ENCODE data around the gene OGFOD2.
"Not testable (repeated sequence)": the region's sequence is repeated elsewhere in the genome, so short reads cannot be mapped to it uniquely, and the experiment has no call there.

OGFOD2 gene

DNA sequence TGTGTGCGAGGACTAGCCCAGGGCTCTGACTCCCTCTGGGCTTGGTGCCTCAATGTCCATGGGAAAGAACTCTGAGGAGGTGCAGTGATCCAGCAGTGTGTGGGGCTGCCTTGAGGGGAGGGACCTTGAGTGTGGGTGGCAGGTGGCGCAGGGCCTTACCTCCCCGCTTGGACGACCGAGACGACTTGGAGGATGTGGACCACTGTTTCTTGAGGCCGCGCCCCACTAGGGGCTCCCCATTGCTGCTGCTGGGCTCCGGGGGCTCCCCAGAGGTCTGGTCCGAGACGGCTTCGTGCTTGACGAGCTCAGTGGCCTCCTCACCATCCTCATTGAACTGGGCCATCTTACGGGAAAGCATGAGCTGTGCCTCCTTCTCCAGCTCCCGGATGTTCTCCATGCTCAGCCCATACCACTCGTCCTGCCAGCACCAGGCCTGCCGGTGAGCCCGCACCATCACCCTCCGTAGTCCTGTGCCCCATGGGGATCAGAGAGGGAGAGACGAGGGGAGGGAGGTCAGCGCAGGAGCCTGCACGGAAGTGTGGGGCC is 30.1 kb downstream of the OGFOD2 start:
- DNase-seq (ENCODE audit: low spot score), result no peak

DNA sequence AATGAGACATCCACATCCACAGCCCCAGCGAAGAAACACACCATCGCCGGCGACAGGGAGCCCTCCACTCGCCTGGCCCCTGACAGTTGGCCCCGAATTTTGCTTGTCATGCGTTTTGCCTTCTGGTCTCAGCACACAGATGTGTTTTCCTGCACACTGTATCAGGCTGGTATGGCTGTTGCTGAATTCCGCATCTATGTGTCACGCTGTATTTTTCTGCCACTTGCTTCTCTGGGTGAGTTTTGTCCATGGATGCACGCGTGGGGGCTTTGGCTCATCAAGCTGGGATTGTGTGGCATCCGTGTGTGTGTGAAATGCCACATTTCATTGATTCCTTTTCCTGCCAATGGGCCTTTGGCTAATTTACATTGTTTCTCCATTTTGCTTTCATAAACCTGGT is 31.9 kb downstream of the OGFOD2 start:
- DNase-seq (ENCODE audit: low spot score), result peak; percentile 36

DNA sequence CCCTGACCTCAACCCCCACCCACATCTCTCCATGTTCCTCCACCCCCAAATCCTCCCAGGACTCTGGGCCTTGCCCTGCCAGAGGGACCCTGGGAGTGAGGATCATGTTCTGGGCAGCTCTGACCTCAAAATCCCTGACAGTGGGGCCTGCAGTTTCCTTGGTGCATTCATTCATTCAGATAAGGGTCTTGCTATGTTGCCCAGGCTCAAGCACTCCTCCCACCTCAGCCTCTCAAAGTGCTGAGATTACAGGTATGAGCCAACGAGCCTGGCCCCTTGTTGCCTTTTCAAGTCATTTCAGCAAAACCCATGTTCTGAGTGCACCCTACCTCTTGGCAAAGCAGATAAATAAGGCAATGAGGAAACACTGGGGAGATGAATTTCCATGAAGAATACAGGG is 35.1 kb downstream of the OGFOD2 start:
- DNase-seq (ENCODE audit: low spot score), result no peak

DNA sequence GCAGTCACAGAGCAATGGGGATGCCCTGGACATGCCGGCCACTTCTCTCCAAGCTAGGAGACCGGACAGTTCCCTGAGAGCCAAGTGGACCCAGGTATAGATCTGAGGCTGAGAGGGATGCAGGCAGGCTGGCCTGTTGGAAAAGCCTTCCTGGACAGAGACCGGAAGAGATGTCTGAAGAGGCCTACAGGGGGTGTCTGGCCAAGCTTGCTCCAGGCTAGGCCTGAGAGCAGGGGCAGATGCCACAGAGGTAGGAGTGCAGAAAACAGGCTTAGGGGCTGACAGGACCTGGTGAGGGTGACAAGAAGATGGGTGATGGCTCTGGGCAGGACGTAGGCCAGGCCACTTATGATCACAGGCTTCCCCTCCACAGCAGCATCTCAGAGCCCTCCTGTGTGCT is 35.6 kb downstream of the OGFOD2 start:
- DNase-seq (ENCODE audit: low spot score), result no peak

DNA sequence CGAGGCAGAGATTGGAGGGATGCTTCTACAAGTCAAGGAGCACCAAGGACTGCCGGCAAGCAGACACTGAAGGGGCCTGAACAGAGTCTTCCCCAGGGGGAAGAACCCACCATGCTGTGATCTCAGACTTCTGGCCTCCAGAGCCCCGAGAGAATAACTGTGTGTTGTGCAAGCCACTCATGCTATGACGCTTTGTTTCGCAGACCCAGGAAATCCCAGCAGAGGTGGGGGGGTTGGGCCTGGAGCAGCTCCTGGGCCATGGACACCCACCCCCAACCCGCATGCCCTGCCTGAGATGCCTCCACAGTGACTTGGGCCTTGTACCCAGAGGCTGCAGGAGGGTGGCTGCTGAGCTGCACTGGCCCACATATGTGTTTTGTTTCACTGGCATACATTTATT is 36.7 kb downstream of the OGFOD2 start:
- DNase-seq (ENCODE audit: low spot score), result no peak

DNA sequence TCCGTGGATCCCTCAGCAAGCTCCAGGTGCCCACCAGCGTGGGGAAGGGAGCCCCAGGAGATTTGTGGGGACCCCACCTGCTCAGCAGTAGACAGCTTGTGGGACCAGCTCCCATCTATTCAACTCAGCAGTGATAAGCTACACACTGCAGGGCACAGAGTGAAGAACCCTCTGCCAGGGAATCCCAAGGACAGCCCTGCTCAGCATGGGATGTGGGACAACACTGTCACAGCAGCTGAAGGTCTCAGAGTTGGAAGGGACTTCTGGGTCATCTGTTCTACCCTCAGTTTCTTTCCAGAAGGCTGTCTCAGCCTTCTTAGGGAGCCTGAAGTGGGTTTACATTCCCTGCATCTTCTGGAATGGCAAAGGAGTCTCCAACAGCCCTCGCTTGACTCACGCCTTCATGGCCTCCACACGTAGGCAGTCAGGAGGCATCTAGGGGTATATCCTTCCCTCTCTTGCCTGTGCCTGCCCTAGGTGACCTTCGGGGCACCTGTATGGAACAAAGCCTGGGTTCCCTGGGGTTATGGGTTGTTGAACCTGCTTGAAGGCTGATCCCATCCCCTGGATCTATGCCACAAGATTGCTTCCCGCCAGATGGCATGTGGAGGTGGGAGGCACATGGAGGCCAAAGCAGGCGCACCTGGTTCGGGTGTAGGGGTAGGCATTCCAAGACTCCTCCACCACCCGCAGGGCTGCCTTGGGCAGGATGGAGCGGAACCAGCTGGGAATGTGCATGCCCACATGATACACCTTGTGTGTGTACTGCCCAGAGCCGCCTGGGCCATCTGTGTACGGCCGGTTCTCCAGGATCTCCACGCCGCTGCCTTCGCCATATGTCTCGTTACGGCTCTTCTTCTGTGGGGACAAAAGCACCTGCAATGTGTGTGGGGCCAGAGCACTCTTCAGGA is 38.4 kb downstream of the OGFOD2 start:
- no peak for DNase-seq (ENCODE audit: low spot score)

DNA sequence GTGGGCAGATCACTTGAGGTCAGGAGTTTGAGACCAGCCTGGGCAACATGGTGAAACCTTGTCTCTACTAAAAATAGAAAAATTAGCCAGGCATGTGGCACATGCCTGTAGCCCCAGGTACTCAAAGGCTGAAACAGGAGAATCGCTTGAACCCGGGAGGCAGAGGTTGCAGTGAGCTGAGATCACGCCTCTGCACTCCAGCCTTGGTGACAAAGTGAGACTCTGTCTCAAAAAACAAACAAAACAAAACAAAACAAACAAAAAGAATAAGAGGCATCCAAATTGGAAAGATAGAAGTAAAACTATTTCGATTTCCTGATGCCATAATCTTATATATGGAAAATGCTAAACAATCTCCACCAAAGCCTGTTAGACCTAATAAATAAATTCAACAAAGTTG is 39.4 kb downstream of the OGFOD2 start:
- not testable (repeated sequence) for DNase-seq (ENCODE audit: low spot score)

DNA sequence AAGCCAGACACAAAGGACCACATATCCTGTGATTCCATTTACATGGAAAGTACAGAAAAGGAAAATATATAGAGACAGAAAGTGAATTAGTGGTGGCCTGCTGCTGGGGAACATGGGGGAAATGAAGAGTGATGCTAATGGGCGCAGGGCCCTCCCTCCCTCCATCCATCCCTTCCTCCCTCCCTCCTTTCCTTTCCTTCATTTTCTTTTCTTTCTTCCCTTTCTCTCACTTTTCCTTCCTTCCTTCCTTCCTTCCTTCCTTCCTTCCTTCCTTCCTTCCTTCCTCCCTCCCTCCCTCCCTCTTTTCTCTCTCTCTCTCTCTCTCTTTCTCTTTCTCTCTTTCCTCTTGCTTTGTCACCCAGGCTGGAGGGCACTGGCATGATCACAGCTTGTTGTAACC is 42.7 kb downstream of the OGFOD2 start:
- no peak for DNase-seq (ENCODE audit: low spot score)

DNA sequence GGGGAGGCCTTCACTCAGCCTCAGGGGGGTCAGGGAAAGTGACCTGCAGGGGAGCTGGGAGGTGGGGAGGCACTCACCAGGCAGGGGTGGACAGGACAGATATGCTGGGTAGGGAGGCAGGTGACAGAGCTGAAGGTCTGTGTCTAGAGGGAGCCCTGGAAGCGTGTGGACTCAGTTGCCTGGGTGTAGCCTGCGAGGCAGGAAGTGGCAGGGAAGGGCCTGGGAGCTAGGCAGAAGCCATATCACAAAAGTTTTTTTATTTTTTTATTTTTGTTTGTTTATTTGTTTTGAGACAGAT is 44.7 kb downstream of the OGFOD2 start:
- no peak for DNase-seq (ENCODE audit: low spot score)

DNA sequence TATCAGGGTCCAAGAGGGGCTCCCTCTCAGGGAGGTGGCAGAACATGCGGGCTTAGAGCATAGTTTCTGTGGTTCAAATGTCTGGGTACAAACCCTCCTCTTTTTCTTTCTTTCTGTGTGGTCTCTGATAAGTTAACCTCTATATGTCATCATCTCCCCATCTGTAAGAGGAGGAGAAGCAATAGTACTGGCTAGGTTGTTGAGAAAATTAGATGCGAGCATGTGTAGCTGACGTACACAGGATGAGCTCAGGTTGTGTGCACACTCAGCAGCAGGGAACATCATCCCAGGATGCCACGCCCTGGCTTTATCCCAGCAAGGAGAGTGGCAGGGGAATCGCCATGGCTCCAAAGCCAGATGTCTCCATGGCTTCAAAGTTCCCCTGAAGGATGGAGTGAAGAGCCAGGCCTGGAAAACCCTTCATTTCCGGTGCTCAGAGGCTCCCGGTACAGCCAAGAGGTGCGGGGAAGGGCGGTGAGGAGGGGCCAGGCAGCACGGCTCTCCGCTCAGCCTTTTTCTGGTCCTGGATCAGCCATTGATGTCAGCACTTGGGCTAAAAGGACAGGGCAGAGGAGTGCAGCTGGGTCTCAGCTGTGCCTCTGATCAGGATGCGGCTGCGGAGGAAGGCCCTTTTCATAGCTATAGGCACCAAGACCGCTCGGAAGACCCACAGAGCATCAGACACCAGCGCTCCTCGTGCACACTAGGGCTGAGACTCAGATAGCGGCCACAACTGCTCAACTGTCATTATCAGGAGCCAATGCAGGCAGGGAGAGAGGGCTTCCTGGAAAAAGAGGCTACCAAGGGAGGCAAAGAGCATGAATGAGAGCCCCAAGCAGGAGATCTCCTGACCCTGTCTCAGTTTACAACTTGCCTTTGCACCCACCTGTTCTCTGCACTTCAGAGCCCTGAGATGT is 46.9 kb downstream of the OGFOD2 start:
- no peak for DNase-seq (ENCODE audit: low spot score)

DNA sequence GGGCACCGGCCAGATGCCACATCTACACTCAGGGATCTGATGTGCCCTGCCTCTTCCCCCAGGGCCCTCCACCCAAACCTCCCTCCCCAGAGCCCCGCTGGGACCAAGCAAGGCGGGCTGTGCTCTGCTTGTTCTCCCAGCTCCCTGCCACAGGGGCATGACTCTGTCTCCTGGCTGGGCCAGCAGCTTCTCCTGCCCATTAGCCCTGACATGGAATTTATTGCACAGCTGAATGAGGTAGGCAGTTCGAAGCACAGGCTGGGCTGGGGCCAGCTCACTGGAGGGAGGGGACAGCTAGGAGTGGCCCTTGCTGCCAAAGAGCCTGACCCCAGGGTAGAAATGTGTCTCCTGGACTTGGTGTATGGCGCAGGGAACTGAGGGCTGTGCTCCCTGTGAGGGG is 47.8 kb downstream of the OGFOD2 start:
- DNase-seq (ENCODE audit: low spot score), result no peak

DNA sequence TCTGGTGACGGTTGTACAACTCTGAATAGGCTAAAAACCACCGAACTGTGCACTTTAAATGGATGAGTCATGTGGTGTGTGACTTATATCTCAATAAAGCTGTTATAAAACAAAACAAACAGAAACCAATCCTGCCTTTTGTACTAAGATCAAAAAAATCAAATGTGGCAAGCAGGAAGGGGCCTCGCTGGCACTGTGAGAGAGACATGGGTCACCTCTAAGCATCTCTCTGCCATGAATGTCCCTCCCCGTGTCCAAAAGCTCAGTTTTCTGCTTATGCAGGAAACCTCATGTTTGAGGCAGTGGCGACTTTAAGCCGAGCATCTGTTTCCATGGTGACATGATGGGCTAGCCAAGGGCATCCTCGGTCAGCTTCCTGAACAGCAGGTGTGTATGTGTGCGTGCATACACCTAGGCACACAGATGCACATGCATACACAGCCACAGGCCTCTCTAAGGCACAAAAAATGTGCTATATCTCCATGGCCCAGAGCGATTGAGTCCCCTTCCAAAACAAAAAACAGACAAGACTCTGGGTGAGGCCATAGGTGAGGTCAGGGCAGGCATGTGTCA is 49.9 kb downstream of the OGFOD2 start:
- DNase-seq (ENCODE audit: low spot score), result no peak

DNA sequence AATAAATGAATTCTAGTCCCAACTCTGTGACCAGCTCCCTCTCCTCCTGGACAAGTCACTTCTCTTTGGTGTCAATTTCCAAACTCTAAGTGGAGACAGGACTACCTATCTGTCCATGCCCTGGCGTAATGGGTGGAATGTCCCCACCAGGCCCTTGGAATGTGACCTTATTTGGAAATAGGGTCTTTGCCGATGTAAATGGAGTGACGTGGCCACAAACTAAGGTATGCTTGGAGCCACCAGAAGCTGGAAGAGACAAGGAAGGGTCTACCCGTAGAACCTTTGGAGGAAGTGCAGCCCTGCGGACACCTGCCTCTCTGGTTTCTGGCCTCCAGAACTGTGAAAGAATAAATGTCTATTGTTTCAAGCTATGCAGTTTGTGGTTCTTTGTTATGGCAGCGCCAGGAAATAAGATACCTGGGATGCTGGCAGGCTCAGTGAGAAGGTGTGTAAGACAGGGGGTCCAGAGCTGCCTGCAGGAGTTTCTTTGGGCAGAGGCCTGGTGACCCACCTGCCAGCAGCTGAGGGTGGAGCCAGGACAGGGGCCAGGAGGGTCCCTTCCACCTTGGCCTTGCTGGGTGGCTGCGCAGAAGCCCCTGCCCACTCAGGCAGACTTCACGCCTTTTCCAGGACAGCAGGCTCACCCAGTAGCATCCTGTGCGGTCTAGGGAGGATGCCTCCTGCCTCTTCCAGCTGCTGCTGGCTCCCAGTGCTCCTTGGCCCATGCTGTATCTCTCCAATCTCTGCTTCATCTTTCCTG is 51.2 kb downstream of the OGFOD2 start:
- DNase-seq (ENCODE audit: low spot score), result no peak

DNA sequence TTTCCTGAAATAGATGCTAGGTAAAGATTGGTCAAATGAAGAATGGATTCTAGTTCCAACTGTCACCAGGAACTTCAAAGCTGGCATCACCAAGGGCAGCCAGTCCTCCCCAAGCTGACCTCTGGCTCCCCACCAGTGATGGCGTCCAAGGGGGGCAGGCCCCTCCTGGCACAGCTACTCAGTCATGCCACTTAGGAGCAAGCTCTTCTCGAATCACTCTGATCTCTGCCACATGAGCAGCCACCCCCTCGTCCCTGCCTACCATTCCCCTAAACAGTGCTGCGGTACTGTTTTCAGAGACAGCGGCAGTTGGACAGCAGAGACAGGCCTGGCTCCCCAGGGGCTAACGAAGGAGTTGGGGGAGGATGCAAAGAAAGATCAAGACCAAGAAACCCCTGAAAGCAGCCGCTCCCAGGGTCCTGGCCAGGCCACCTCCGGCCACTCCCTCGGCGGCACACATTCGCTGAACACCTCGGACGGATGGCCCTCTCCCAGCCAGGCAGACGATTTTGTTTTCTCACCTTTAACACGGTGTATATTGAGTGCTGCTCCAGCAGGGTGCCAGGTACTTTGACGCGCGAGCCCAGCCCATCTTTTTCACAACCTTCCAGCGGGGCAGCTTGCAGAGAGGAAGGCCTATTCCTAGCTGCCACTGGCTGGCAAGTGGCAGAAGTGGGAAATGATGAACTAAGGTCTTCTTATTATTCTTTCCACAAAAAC is 52.8 kb downstream of the OGFOD2 start:
- DNase-seq (ENCODE audit: low spot score), result no peak

DNA sequence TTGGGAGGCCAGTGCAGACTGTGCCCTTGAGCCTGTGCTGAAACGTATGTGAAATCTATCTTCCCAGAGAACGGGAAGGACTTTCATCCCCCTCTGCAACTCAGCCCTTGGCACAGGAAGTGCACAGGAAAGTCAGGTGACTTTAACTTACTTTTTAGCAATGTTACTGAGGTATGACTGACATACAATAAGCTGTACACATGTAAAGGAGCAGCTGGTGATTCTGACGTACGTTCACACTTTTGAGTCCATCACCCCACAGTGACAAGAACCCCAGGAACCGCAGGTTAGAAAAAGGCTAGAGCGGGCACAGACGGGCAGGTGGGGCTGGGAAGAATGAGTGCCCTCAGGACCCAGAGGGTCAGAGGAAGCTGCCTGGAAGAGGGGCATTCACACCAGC is 53.4 kb downstream of the OGFOD2 start:
- no peak for DNase-seq (ENCODE audit: low spot score)

DNA sequence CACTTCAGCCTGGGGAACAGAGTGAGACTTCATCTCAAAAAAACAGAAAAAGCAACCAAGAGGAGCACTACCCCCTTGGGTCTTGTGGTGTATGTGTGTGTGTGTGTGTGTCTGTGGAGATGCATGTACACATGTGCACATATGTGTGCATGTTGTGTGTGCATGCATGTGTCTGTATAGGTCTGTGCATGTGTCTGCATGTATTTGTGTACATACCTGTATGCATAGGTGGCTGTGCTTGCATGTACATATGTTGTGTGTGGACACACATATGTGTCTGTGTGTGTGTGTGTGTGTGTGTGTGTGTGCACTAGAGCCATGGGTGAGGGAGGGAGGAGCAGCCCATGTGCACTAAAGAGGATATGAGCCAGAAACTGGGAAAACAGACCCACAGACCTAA is 54.5 kb downstream of the OGFOD2 start:
- no peak for DNase-seq (ENCODE audit: low spot score)
